ENCODE measurements around the gene RAB9A.

GRCh38 chrX:13750204-13750603, 61.3 kb downstream of the RAB9A start:
- TF ChIP-seq CTCF (conservative IDR thresholded peaks at IDR 0.05; ENCODE audit: low read depth, low read length) (peak; percentile 73), EZH2 (IDR thresholded peaks at IDR 0.05; ENCODE audit: low read length, unreplicated experiment) (no peak)

Data from PC-3 (cell line).